HL-60 (cell line): ENCODE data around the gene IGF2R.

Experiments used
- DNase-seq, 2 experiments: peaks; one replicate each; pipeline ENCODE4 v3.0.0-alpha.2; 2010 to 2020; ENCODE audit warnings: low read depth in 1 of 2, low spot score in 1 of 2
- H3K27ac ChIP-seq: fragments of 250-450 bp; sonication (Bioruptor Pico); replicated peaks from 2 replicates; pipeline ENCODE4 v1.5.1; 2020; ENCODE audit warnings: mild to moderate bottlenecking, moderate library complexity
- H3K27me3 ChIP-seq: fragments of 250-450 bp; sonication (Bioruptor Pico); 2 replicates; pipeline ENCODE4 v1.5.1; 2021; ENCODE audit warnings: mild to moderate bottlenecking, moderate library complexity; ENCODE audit not compliant: insufficient read depth, poor library complexity, severe bottlenecking
- H3K4me3 ChIP-seq: replicated peaks from 2 replicates; pipeline ENCODE4 v1.5.1; 2011; ENCODE audit warnings: mild to moderate bottlenecking, control low read depth, low read length; ENCODE audit not compliant: insufficient read depth
- GABPA ChIP-seq: IDR thresholded peaks from 2 replicates; pipeline ENCODE4 v1.6.1; 2012; ENCODE audit warnings: low read depth
- POLR2AphosphoS5 ChIP-seq: IDR thresholded peaks from 2 replicates; pipeline ENCODE4 v1.6.1; 2012; ENCODE audit warnings: low read depth
- SPI1 ChIP-seq: IDR thresholded peaks from 2 replicates; pipeline ENCODE4 v1.6.1; 2012; ENCODE audit warnings: low read depth, mild to moderate bottlenecking, borderline replicate concordance
- TF ChIP-seq, protein P1 (sequence below): IDR thresholded peaks from 2 replicates; pipeline ENCODE4 v1.6.1; 2012; ENCODE audit warnings: low read depth; ENCODE audit not compliant: insufficient replicate concordance
- TF ChIP-seq, protein P2 (sequence below): IDR thresholded peaks from one replicate; pipeline ENCODE4 v1.5.1; 2011; ENCODE audit warnings: low read length, control low read depth, inconsistent platforms; ENCODE audit not compliant: insufficient read depth

IGF2R gene

DNA sequence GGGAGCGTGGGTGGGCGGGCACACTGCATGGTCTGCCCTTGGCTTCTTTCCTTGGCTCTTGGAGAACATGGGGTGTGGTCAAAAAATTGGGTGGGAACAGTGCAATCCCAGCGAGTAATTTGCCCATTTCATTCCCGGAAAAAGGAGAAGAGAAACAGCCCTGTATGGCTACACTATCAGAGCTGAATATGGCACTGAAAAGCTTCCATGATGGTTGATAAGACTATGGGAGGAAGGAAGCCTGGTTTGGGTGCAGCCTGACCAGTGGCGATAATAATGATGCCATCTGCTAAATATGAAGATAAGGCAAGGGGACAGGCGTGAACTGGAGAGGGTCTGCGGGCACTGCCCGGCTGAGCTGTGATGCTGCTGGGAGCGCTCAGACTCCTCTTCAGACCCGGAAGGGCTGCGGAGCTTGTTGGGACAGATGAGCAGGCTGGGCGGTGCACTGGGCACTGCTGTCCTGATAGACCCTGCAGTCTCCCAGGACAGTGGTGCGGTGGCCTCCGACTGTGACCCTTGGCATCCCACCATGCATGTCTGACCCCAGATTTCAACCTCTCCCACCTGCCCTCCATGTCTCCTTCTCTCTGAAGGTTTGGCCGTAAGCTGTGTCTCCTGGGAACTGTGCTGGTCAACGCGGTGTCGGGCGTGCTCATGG is 162.9 kb downstream of the IGF2R start:
- H3K27ac ChIP-seq: no peak overlapping the region
- peaks cover 2% of the 10 kb centered on the region for H3K27me3 ChIP-seq
- TF ChIP-seq GABPA (no peak), SPI1 (no peak), POLR2AphosphoS5 (no peak)
- TF ChIP-seq, protein P1, sequence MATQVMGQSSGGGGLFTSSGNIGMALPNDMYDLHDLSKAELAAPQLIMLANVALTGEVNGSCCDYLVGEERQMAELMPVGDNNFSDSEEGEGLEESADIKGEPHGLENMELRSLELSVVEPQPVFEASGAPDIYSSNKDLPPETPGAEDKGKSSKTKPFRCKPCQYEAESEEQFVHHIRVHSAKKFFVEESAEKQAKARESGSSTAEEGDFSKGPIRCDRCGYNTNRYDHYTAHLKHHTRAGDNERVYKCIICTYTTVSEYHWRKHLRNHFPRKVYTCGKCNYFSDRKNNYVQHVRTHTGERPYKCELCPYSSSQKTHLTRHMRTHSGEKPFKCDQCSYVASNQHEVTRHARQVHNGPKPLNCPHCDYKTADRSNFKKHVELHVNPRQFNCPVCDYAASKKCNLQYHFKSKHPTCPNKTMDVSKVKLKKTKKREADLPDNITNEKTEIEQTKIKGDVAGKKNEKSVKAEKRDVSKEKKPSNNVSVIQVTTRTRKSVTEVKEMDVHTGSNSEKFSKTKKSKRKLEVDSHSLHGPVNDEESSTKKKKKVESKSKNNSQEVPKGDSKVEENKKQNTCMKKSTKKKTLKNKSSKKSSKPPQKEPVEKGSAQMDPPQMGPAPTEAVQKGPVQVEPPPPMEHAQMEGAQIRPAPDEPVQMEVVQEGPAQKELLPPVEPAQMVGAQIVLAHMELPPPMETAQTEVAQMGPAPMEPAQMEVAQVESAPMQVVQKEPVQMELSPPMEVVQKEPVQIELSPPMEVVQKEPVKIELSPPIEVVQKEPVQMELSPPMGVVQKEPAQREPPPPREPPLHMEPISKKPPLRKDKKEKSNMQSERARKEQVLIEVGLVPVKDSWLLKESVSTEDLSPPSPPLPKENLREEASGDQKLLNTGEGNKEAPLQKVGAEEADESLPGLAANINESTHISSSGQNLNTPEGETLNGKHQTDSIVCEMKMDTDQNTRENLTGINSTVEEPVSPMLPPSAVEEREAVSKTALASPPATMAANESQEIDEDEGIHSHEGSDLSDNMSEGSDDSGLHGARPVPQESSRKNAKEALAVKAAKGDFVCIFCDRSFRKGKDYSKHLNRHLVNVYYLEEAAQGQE: no peak
- TF ChIP-seq, protein P2, sequence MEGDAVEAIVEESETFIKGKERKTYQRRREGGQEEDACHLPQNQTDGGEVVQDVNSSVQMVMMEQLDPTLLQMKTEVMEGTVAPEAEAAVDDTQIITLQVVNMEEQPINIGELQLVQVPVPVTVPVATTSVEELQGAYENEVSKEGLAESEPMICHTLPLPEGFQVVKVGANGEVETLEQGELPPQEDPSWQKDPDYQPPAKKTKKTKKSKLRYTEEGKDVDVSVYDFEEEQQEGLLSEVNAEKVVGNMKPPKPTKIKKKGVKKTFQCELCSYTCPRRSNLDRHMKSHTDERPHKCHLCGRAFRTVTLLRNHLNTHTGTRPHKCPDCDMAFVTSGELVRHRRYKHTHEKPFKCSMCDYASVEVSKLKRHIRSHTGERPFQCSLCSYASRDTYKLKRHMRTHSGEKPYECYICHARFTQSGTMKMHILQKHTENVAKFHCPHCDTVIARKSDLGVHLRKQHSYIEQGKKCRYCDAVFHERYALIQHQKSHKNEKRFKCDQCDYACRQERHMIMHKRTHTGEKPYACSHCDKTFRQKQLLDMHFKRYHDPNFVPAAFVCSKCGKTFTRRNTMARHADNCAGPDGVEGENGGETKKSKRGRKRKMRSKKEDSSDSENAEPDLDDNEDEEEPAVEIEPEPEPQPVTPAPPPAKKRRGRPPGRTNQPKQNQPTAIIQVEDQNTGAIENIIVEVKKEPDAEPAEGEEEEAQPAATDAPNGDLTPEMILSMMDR: no peak
- DNase-seq: no peak
- no peak overlapping the region for H3K4me3 ChIP-seq

DNA sequence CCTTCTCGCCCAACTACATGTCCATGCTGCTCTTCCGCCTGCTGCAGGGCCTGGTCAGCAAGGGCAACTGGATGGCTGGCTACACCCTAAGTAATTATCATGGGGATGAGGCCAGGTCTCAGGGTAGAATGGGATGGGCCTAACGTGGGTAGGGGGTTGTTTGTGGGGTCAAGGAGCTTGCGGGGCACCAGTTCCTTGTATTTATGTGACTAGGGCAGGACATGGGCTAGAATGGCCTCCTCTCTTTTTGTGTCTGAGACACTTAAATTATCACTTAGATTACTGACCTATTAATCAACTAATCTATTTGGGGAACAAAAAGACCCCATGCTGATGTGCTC is 163.4 kb downstream of the IGF2R start:
- DNase-seq: no peak
- Histone ChIP-seq H3K4me3 (no peak overlapping the region), H3K27ac (no peak overlapping the region), H3K27me3 (peaks cover 2% of the 10 kb centered on the region)
- TF ChIP-seq, protein P2: no peak
- TF ChIP-seq, protein P1: no peak
- TF ChIP-seq SPI1: no peak
- no peak for TF ChIP-seq POLR2AphosphoS5
- no peak for TF ChIP-seq GABPA

DNA sequence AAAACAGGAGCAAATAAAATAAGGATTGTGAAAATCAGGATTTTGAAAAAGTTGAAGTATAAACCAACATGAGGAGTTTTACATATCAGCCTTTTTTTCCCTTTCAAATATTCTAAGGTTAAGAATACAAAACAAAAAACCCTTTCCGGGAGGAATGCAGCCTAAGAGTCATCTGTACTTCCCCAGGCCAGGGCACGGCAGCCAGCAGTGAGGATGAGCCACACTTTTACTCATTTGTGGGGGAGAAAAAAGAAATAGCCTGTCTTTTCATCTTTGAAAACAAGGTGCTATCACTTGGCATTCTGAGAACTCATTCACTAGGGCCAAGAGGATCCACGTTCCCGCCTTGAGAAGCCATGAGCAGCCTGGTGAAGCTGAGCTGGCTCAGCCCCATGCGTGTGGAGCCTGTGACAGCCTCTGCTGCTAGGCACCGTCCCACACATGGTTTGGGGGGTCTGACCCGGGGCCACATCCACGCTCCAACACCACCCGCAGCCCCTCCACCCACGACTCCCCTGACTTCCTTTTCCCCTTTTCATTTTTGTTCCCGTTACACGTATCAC is 164.0 kb downstream of the IGF2R start:
- TF ChIP-seq, protein P1: no peak
- TF ChIP-seq, protein P2: no peak
- TF ChIP-seq POLR2AphosphoS5 (no peak), SPI1 (no peak), GABPA (no peak)
- no peak for DNase-seq
- Histone ChIP-seq H3K27ac (no peak overlapping the region), H3K27me3 (peaks cover 2% of the 10 kb centered on the region), H3K4me3 (no peak overlapping the region)
